GM19372 (cell line): ENCODE results near the gene MXD3.
"Not testable (repeated sequence)": the region's sequence is repeated elsewhere in the genome, so short reads cannot be mapped to it uniquely, and the experiment has no call there.

Source experiments
- ATAC-seq: cut with Tn5 transposase; IDR thresholded peaks from one replicate; pipeline ENCODE4 v1.9.1; 2021; ENCODE audit warnings: mild to moderate bottlenecking, low read depth, moderate library complexity; ENCODE audit not compliant: unreplicated experiment

Gene MXD3

DNA sequence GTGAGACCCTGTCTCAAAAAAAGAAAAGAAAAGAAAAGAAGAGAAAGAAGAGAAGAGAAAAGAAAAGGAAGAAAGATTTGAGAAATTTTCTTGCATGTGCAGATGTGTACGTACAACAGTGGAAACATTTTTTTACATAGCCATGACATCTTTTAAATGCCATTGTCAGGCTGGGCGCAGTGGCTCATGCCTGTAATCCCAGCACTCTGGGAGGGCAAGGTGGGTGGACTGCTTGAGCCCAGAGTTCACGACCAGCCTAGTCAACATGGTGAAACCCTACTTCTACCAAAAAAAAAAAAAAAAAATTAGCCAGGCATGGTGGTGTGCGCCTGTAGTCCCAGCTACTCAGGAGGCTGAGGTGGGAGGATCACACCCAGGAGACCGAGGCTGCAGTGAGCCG, 33.2 kb upstream of the MXD3 start:
- ATAC-seq: no peak

- no peak for ATAC-seq
Observed at GRCh38 chr5:177343777-177344176, 32.1 kb upstream of the MXD3 start.

- not testable (repeated sequence) for ATAC-seq
Observed at GRCh38 chr5:177343000-177343399, 31.3 kb upstream of the MXD3 start.

GRCh38 chr5:177339107-177339638, 27.5 kb upstream of the MXD3 start:
- ATAC-seq: no peak

DNA sequence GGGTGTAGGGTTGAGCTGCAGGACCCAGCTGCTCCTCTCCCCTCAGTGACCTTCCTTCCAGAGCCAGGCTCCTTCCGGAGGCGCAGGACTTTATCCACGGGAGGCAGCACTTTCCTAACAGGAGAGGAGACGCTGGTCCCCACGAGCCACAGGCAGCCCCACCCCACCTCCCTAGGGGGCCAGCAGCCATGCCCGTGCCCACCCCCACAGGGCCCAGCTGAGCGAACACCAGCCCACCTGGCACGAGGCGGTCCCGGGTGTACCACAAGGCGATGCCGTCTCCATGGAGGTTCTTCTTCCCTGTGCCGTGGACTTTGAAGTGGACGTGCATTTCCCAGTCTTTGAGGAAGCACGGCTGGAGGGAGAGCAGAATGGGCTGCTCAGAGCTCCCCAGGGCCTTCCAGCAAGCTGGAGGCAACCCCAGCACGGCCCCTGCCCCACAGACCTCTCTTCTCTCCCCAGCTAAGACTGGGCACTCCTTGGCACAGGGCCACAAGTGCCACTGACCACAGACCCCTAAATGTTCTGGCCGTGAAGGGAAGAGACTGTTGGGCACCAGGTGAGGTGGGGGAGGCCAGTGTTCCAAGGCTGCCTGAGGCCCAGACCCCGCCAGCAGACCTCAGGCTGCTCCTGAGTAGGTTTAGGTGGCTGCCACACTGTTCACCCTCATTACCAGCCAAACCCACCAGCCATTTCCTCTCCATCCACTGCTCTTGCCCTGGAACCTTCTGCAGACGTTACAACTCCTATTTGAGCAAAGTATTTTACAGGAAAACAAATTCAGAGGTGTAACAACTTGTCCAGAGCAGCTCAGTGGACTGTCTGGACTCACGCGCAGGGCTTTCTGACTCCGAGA, 26.8 kb upstream of the MXD3 start:
- no peak for ATAC-seq

DNA sequence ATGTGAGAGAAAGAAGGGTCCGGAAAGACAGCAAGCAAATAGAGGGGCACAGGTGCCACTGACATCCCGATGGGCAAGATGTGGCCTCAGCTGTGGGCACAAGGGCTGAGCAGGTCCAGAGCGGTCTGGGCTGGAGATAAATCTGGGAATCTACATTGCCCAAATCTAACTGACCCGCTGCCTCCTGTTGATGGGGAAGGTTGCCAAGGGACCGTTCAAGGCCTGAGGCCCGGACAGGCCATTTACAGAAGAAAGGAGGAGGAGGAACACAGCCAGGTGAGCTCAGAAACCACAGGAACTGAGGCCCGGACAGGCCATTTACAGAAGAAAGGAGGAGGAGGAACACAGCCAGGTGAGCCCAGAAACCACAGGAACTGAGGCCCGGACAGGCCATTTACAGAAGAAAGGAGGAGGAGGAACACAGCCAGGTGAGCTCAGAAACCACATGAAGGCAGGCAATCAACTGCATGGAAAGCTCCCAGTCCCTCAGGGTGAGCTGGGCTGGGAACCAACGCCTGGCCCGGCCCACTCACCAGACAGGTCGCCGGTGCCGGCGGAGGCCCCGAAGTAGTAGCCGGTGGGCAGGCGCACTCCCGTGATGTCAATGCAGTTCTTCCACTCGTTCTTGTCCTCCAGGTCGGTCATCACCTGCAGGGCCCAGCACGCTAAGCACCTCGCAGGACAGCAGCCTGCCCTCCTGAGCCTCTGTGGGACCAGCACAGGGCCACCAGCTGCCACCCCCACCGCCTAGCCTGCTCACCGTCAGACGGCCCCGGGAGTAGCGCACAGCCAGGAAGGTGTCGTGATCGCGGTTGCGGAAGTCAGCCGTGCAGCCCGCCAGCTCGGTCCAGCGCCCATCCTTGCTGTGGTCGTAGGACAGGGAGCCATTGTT, 25.2 kb upstream of the MXD3 start:
- ATAC-seq: no peak

GRCh38 chr5:177336112-177336511, 24.4 kb upstream of the MXD3 start:
- ATAC-seq: no peak

GRCh38 chr5:177335701-177336065, 24.0 kb upstream of the MXD3 start:
- no peak for ATAC-seq

- no peak for ATAC-seq
Observed at GRCh38 chr5:177334781-177335700, 23.3 kb upstream of the MXD3 start.

DNA sequence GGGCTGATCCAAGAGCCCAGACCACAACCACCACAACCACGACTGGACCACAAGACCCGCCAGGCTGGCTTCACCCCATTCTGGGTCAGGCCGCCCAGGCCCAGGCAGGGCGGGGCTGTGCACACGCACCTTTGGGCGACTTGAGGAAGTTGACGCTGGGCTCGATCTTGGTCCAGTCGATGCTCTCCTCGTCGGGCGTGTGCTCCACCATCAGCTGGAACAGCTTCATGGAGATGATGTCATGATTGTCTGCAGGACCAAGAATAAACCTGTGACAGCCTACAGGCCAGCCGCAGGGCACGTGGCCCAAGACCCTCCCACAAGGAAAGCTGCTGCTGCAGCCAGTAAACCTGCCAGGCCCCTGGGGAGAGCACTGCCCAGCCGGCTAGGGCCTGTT, 22.5 kb upstream of the MXD3 start:
- no peak for ATAC-seq

GRCh38 chr5:177333420-177334154, 21.9 kb upstream of the MXD3 start:
- ATAC-seq: no peak

GRCh38 chr5:177332896-177333260, 21.2 kb upstream of the MXD3 start:
- no peak for ATAC-seq

DNA sequence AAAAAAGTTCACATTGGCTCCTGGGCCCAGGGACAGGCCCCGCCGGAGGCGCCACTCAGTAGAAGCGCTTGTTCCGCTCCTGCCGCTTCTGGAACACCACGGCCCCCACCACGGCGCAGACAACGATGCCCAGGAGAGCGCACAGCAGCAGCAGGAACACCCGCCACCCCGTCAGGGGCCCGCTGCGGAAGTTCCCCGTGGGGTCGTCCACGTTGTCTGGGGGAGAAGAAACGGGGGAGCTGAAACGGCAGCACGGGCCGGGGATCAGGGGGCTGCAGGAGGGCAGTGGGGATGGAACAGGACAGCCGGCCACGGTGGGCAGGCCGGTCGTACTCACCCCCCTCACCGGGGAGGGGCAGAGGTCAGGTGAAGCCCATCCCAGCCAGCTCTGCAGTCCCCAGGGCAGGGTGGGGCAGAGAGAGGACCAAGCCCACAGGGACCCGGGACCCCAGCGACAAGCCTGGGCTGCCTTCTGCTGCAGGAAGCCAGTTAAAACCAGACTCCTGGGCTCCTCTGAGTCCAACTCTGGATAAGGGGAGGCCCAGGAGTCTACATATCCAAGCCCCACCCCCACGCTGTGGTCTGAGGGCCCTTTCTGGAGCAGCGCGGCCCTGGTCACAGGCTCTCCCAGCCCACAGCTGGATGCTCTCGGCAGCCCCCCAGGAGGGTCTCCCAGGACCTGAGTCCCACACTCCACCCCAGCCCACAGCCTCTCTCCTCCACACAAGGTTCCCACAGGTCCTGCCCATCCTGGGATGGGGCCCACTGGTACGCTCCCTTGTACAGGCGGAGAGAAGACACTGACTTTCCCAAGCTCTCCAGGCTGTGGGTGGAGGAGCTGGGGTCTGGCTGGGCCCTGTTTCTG, 20.6 kb upstream of the MXD3 start:
- ATAC-seq: no peak

DNA sequence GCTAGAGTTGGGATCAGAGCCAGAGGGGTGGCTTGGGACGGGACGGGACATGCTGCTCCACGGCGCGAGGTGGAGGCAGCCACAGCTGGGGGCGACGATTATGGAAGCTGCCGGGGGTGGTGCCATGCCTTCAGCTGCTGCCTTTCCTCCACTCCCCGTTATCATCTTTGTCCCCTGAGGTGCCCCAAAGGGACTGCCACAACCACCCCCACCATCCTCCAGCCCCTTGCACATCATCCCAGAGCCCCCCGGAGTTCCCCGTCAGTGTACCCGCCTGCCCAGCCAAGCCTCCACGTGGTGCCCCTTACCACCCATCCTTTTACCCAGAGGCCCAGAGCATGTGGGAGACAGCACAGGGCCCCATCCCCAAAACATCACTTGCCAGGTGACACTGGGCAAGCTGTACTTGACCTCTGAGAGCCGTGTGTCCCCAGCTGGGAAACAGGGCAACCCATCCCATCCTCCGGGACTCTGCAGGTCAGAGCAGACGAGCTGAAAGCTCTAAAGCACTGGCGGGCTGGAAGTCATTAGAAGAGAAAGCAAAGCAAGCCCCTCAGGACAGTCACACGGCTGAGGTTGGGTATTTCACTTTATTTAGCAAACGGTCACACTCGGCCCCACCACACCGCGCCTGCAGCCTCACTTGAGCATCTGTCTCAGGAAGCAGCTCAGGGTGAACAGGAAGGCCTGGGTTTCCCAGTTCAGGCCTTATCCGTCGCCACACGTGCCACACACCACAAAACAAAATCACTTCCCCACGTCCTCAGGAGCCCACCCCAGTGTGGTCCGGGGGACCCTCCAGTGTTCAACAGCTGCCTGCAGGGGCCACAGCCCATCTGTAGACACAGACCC, 19.5 kb upstream of the MXD3 start:
- ATAC-seq: no peak

GRCh38 chr5:177329883-177330282, 18.2 kb upstream of the MXD3 start:
- ATAC-seq: no peak

DNA sequence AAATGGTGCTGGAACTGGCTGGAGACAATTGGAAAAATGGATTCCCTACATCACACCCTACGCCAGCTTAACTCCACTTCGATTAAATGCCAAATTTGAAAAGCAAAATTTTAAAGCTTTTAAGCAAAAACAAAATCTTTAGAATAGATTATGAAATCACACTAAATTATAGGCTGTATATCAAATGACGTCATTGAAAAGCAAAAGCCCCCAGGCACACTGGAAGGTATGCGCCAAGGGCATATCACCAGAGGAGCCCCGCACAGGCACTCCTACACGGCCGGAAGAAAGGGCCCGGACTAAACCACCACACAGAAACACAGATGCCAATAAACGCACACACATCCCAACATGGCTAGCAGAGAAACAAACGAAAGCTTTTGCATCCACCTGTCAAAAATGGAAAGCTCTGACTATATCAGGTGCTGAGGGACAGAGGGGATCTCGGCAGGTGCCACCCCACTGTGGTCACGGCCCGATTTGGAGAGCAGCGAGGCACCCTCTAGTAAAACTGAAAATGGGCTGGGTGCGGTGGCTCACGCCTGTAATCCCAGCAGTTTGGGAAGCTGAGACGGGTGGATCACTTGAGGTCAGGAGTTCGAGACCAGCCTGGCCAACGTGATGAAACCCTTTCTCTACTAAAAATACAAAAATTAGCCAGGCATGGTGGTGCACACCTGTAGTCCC, 17.0 kb upstream of the MXD3 start:
- ATAC-seq: no peak
